ENCODE results near the gene FKBP7. TPM values are rescaled to one million over a fixed set of nuclear protein-coding genes. Genes with fewer than 3 reads are reported as not detected.

The FKBP7 gene
- total and polyA plus RNA-seq, 2 of the 13 experiments (the other 11 are each of a cell fraction or from before 2014, with no cell fraction given): 12.4 to 14.8 TPM

DNA sequence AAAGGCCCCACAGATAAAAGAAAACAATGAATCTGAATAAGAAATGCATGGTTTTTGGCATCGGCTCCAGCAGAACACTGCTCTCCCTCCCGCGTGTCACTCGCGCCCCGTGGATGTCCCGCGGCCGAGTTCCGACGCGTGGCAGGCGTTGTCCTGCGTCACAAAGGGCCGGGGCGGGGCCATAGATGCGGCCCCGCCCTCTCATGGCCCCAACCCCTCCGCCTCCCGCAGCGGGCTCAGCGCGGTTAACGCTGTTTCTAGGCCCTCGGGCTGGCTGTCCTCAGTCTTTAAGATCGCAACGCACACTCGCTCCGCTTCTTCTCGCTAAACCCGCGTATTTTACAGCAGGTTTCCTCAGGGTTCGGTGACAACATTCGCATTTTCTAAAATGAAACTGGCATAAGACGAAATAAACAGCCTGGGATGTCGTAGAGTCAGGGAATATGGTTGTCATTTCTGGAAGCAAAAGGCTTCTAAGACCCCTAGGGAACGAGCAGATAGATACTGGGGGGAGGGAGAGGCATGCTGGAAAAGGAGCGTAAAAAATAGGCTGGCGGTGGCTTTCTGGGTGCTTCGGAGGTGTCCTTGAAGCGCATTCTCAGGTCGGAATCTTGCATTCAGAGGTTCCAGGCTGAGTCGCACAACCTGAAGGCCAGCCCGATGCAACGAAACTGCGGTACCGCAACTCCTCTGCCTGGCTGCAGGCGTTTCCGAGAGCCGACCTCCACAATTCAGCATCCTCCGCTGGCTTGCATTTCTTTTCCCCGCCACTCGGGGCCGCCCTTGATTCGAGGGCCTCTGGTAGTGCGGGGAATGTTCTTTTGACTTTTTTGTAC lies at the start of gene FKBP7 (continued):
- TF ChIP-seq ZNF768 (CRISPR knock-in tag; IDR thresholded peaks at IDR 0.05): peak; percentile 53; the same call in 1 of the 2 replicates
- TF ChIP-seq IKZF4 (CRISPR knock-in tag; IDR thresholded peaks at IDR 0.05; ENCODE audit: borderline replicate concordance, low read depth, not compliant biosample characterization): peak; percentile 84
- no peak for TF ChIP-seq FOXK1 (CRISPR knock-in tag; IDR thresholded peaks at IDR 0.05; ENCODE audit: borderline replicate concordance, low read depth)
- TF ChIP-seq, protein P1, sequence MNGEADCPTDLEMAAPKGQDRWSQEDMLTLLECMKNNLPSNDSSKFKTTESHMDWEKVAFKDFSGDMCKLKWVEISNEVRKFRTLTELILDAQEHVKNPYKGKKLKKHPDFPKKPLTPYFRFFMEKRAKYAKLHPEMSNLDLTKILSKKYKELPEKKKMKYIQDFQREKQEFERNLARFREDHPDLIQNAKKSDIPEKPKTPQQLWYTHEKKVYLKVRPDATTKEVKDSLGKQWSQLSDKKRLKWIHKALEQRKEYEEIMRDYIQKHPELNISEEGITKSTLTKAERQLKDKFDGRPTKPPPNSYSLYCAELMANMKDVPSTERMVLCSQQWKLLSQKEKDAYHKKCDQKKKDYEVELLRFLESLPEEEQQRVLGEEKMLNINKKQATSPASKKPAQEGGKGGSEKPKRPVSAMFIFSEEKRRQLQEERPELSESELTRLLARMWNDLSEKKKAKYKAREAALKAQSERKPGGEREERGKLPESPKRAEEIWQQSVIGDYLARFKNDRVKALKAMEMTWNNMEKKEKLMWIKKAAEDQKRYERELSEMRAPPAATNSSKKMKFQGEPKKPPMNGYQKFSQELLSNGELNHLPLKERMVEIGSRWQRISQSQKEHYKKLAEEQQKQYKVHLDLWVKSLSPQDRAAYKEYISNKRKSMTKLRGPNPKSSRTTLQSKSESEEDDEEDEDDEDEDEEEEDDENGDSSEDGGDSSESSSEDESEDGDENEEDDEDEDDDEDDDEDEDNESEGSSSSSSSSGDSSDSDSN (CRISPR knock-in tag; IDR thresholded peaks at IDR 0.05): peak; percentile 77
- TF ChIP-seq PHB2 (IDR thresholded peaks at IDR 0.05; ENCODE audit: partially characterized antibody): no peak
- no peak for TF ChIP-seq ZNF891 (CRISPR knock-in tag; IDR thresholded peaks at IDR 0.05)
- TF ChIP-seq ZNF496 (CRISPR knock-in tag; IDR thresholded peaks at IDR 0.05; ENCODE audit: insufficient replicate concordance): no peak
- TF ChIP-seq FLYWCH1 (CRISPR knock-in tag; IDR thresholded peaks at IDR 0.05): peak; percentile 60; the same call in 1 of the 2 replicates
- TF ChIP-seq HIVEP1 (CRISPR knock-in tag; IDR thresholded peaks at IDR 0.05): peak; percentile 40
- TF ChIP-seq, protein P2, sequence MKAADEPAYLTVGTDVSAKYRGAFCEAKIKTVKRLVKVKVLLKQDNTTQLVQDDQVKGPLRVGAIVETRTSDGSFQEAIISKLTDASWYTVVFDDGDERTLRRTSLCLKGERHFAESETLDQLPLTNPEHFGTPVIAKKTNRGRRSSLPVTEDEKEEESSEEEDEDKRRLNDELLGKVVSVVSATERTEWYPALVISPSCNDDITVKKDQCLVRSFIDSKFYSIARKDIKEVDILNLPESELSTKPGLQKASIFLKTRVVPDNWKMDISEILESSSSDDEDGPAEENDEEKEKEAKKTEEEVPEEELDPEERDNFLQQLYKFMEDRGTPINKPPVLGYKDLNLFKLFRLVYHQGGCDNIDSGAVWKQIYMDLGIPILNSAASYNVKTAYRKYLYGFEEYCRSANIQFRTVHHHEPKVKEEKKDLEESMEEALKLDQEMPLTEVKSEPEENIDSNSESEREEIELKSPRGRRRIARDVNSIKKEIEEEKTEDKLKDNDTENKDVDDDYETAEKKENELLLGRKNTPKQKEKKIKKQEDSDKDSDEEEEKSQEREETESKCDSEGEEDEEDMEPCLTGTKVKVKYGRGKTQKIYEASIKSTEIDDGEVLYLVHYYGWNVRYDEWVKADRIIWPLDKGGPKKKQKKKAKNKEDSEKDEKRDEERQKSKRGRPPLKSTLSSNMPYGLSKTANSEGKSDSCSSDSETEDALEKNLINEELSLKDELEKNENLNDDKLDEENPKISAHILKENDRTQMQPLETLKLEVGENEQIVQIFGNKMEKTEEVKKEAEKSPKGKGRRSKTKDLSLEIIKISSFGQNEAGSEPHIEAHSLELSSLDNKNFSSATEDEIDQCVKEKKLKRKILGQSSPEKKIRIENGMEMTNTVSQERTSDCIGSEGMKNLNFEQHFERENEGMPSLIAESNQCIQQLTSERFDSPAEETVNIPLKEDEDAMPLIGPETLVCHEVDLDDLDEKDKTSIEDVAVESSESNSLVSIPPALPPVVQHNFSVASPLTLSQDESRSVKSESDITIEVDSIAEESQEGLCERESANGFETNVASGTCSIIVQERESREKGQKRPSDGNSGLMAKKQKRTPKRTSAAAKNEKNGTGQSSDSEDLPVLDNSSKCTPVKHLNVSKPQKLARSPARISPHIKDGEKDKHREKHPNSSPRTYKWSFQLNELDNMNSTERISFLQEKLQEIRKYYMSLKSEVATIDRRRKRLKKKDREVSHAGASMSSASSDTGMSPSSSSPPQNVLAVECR (CRISPR knock-in tag; IDR thresholded peaks at IDR 0.05; ENCODE audit: borderline replicate concordance): peak; percentile 80
- TF ChIP-seq, protein P3, sequence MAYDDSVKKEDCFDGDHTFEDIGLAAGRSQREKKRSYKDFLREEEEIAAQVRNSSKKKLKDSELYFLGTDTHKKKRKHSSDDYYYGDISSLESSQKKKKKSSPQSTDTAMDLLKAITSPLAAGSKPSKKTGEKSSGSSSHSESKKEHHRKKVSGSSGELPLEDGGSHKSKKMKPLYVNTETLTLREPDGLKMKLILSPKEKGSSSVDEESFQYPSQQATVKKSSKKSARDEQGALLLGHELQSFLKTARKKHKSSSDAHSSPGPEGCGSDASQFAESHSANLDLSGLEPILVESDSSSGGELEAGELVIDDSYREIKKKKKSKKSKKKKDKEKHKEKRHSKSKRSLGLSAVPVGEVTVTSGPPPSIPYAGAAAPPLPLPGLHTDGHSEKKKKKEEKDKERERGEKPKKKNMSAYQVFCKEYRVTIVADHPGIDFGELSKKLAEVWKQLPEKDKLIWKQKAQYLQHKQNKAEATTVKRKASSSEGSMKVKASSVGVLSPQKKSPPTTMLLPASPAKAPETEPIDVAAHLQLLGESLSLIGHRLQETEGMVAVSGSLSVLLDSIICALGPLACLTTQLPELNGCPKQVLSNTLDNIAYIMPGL (CRISPR knock-in tag; IDR thresholded peaks at IDR 0.05; ENCODE audit: borderline replicate concordance in 1 of 2, low read depth in 1 of 2): peak; percentile 89 to 95
- TF ChIP-seq MYNN (CRISPR knock-in tag; IDR thresholded peaks at IDR 0.05; ENCODE audit: low read depth): 0 out of 2 replicates have a peak, but pooled peaks have one; percentile 85
- no peak for TF ChIP-seq NR2F1 (CRISPR knock-in tag; IDR thresholded peaks at IDR 0.05)
- TF ChIP-seq GTF2F1 (IDR thresholded peaks at IDR 0.05; ENCODE audit: low read length): no peak
- peak; percentile 96 for TF ChIP-seq POLR2AphosphoS5 (IDR thresholded peaks at IDR 0.05; ENCODE audit: low read depth, low read length)
- no peak for TF ChIP-seq HOXA7 (CRISPR knock-in tag; IDR thresholded peaks at IDR 0.05)
- TF ChIP-seq ZNF121 (CRISPR knock-in tag; IDR thresholded peaks at IDR 0.05): no peak
- TF ChIP-seq ZNF468 (CRISPR knock-in tag; IDR thresholded peaks at IDR 0.05): peak; percentile 90; the same call in 1 of the 2 replicates
- TF ChIP-seq, protein P4, sequence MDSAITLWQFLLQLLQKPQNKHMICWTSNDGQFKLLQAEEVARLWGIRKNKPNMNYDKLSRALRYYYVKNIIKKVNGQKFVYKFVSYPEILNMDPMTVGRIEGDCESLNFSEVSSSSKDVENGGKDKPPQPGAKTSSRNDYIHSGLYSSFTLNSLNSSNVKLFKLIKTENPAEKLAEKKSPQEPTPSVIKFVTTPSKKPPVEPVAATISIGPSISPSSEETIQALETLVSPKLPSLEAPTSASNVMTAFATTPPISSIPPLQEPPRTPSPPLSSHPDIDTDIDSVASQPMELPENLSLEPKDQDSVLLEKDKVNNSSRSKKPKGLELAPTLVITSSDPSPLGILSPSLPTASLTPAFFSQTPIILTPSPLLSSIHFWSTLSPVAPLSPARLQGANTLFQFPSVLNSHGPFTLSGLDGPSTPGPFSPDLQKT (CRISPR knock-in tag; IDR thresholded peaks at IDR 0.05; ENCODE audit: borderline replicate concordance): no peak
